HEK293T (cell line): ENCODE data around the gene RAVER2.

Source experiments
- ARNT ChIP-seq: fragments of 450-650 bp; IDR thresholded peaks from 2 replicates; pipeline ENCODE4 v1.6.1; 2017; ENCODE audit warnings: mild to moderate bottlenecking
- BHLHE40 ChIP-seq: fragments of 450-650 bp; IDR thresholded peaks from 2 replicates; pipeline ENCODE4 v1.6.1; 2016; ENCODE audit warnings: mild to moderate bottlenecking, moderate library complexity, borderline replicate concordance
- TARDBP ChIP-seq: fragments of 450-650 bp; IDR thresholded peaks from 2 replicates; pipeline ENCODE4 v1.6.1; 2016

DNA sequence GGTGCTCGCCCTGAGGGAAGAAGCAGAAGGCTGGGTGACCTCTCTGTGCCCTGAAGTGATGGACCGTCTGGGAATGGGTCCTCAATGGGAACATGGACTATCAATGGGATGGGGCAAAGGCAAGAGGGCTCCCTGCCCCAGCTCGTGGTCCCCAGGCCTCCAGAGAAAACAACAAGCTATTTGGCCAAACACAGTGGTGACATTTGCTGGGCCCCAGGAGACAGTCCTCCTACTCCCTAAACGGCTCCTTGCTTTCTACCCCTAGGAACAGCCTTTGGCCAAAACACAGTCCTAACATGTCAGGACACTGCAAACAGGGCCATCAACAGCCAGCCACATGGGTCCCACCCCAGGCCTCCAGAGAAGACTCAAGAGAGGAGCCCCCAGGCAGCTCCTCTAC lies 102.8 kb downstream of the RAVER2 start:
- no peak for TF ChIP-seq TARDBP
- TF ChIP-seq BHLHE40: no peak
- TF ChIP-seq ARNT: no peak
